Measurements from ENCODE around the gene FILIP1. TPM values are rescaled to one million over a fixed set of nuclear protein-coding genes. Genes with fewer than 3 reads are reported as not detected.

Gene FILIP1
- total RNA-seq, 4 donors from 2014 or later, result 41.7 to 53.3 (median 48.4) TPM

- Histone ChIP-seq H3K4me1 (peaks cover 36 to 53% (median 42%) of the 10 kb centered on the region in 4 donors), H3K4me3 (no peak overlapping the region), H3K27ac (replicated peaks in 1 of 4) (peak overlapping the region; percentile 60 to 71 (median 68)), H3K27me3 (no peaks in the 10 kb centered on the region), H3K36me3 (no peaks in the 10 kb centered on the region), H3K9me3 (no peaks in the 10 kb centered on the region)
- TF ChIP-seq POLR2A (IDR thresholded peaks at IDR 0.05; ENCODE audit: low read depth) (no peak), POLR2AphosphoS5 (IDR thresholded peaks at IDR 0.05) (peak in 1 of 2 donors; percentile 67), EP300 (IDR thresholded peaks at IDR 0.05) (no peak)
- intact Hi-C loops (cut with DNase I), result no loop called here
- 12% methylated on average over 4 of the region's 4 CpGs for WGBS
- no peak for DNase-seq (ENCODE audit: extremely low spot score)
Measured at GRCh38 chr6:75458895-75459294, 34.7 kb downstream of the FILIP1 start.

DNA sequence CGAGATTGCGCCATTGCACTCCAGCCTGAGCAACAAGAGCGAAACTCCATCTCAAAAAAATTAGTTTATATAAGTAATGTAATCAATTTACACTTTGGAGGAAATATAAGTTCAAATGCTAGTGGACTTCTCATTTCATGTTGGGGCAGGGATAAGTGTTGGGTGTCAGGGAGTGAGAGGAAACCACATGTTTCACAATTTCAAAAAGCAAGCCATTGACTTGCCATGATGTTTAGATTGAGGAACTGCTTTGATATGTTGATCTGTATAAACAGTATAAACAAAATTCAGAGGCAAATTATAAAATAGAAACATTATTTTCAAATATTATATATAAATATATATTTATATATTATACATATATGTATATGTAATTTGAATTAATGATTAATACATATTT, 42.7 kb downstream of the FILIP1 start:
- 98% methylated on average over 3 of the region's 3 CpGs for WGBS
- TF ChIP-seq EP300 (IDR thresholded peaks at IDR 0.05), result no peak
- no peak for TF ChIP-seq POLR2A (IDR thresholded peaks at IDR 0.05; ENCODE audit: low read depth)
- TF ChIP-seq CTCF (IDR thresholded peaks at IDR 0.05), result no peak
- TF ChIP-seq POLR2AphosphoS5 (IDR thresholded peaks at IDR 0.05), result no peak
- DNase-seq (ENCODE audit: extremely low spot score), result no peak
- Histone ChIP-seq H3K4me3 (no peak overlapping the region), H3K9me3 (no peaks in the 10 kb centered on the region), H3K4me1 (peaks cover 4 to 22% (median 15%) of the 10 kb centered on the region in 4 donors), H3K36me3 (peaks cover 0 to 4% (median 0%) of the 10 kb centered on the region in 4 donors), H3K27ac (replicated peaks in 1 of 4) (no peak overlapping the region), H3K27me3 (no peaks in the 10 kb centered on the region)
- intact Hi-C loops (cut with DNase I), result no loop called here

DNA sequence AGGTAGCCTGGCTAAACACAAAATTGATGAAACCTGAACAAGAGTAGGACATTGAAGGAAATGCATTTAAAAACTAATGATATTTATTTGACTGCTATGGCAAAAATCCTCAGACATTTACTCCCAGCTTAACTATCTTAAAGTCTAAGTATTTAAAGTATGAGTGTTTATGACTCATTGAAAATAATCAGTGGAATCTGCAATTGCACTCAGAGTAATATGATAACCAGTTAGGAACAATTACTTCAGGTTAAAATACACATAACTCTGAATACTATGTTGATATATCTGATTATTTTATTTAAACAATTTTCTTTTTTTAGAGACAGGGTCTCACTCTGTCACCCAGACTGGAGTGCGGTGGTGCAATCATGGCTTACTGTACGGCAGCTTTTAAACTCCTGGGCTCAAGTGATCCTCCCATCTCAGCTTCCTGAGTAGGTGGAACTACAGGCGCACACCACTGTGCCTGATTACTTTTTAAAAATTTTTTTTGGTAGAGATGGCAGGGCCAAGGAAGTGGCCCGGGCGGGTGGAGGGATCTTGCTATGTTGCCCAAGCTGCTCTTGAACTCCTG, 43.9 kb downstream of the FILIP1 start:
- intact Hi-C loops (cut with DNase I), result no loop called here
- no peak overlapping the region for H3K4me3 ChIP-seq
- 87% methylated on average over 5 of the region's 5 CpGs for WGBS
- TF ChIP-seq POLR2A (IDR thresholded peaks at IDR 0.05; ENCODE audit: low read depth) (no peak), CTCF (IDR thresholded peaks at IDR 0.05) (no peak), POLR2AphosphoS5 (IDR thresholded peaks at IDR 0.05) (no peak), EP300 (IDR thresholded peaks at IDR 0.05) (no peak)
- peak overlapping the region in 2 of 4 donors; percentile 11 to 18 for H3K27ac ChIP-seq (replicated peaks in 1 of 4)
- peaks cover 0 to 4% (median 0%) of the 10 kb centered on the region in 4 donors for H3K36me3 ChIP-seq
- no peak for DNase-seq (ENCODE audit: extremely low spot score)
- no peaks in the 10 kb centered on the region for H3K9me3 ChIP-seq
- H3K4me1 ChIP-seq, result peaks cover 16 to 31% (median 21%) of the 10 kb centered on the region in 4 donors
- H3K27me3 ChIP-seq, result no peaks in the 10 kb centered on the region

DNA sequence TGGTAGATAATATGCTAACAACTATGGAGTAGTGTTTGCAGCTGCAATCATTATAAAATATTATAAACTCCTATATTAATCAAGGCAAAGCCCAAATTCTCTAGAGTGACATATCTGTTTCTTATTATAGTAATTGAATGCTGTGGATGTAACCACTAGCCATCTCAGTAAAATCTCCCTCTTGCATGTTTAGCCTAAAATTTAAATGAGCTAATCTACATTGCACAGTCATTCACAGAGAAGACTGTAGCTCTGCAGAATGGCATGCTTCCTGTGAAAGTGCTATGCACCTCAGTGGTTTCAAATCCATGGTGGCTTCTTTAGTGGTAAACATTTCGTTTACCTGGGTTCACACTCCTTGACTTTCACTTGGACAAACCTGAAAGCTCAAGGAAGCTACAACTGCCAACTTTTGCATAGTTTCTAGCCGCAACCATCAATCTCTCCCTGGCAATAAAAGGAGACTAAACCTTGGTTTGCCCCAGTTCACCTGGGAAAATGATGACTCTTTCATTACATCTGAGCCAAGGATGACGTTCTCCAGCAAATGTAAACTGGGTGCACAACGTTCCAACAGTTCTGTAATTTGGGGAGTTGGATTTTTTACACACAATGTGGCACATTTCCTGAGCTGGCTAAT, 47.2 kb downstream of the FILIP1 start:
- Histone ChIP-seq H3K36me3 (peaks cover 0 to under 1% (median 0%) of the 10 kb centered on the region in 4 donors), H3K27ac (replicated peaks in 1 of 4) (peak overlapping the region in 1 of 4 donors; percentile 4), H3K9me3 (no peaks in the 10 kb centered on the region), H3K4me1 (peaks cover 16 to 36% (median 25%) of the 10 kb centered on the region in 4 donors), H3K27me3 (no peaks in the 10 kb centered on the region), H3K4me3 (no peak overlapping the region)
- 56% methylated on average over 4 of the region's 4 CpGs for WGBS
- TF ChIP-seq EP300 (IDR thresholded peaks at IDR 0.05), result no peak
- TF ChIP-seq CTCF (IDR thresholded peaks at IDR 0.05), result no peak
- no peak for TF ChIP-seq POLR2A (IDR thresholded peaks at IDR 0.05; ENCODE audit: low read depth)
- no peak for TF ChIP-seq POLR2AphosphoS5 (IDR thresholded peaks at IDR 0.05)
- no peak for DNase-seq (ENCODE audit: extremely low spot score)
- intact Hi-C loops (cut with DNase I), result no loop called here

GRCh38 chr6:75445738-75446137, 47.9 kb downstream of the FILIP1 start:
- H3K4me3 ChIP-seq, result no peak overlapping the region
- H3K4me1 ChIP-seq, result peaks cover 16 to 36% (median 25%) of the 10 kb centered on the region in 4 donors
- peak overlapping the region in 2 of 4 donors; percentile 7 for H3K27ac ChIP-seq (replicated peaks in 1 of 4)
- DNase-seq (ENCODE audit: extremely low spot score), result no peak
- H3K36me3 ChIP-seq, result no peaks in the 10 kb centered on the region
- no peaks in the 10 kb centered on the region for H3K27me3 ChIP-seq
- intact Hi-C loops (cut with DNase I), result no loop called here
- TF ChIP-seq EP300 (IDR thresholded peaks at IDR 0.05), result no peak
- TF ChIP-seq POLR2AphosphoS5 (IDR thresholded peaks at IDR 0.05), result no peak
- no peak for TF ChIP-seq POLR2A (IDR thresholded peaks at IDR 0.05; ENCODE audit: low read depth)
- no peak for TF ChIP-seq CTCF (IDR thresholded peaks at IDR 0.05)
- H3K9me3 ChIP-seq, result no peaks in the 10 kb centered on the region
